Measurements from ENCODE around the gene DNAJC4.

DNAJC4 gene

GRCh38 chr11:64208796-64209562 is 21.4 kb upstream of the DNAJC4 start:
- DNase-seq (ENCODE audit: low spot score) = no peak

GRCh38 chr11:64209563-64209843 is 20.8 kb upstream of the DNAJC4 start:
- no peak for DNase-seq (ENCODE audit: low spot score)

- DNase-seq (ENCODE audit: low spot score) = no peak
Observed at GRCh38 chr11:64210301-64211020, 19.9 kb upstream of the DNAJC4 start.

GRCh38 chr11:64211181-64211872 is 19.0 kb upstream of the DNAJC4 start:
- DNase-seq (ENCODE audit: low spot score) = no peak

- no peak for DNase-seq (ENCODE audit: low spot score)
Observed at GRCh38 chr11:64216879-64217278, 13.5 kb upstream of the DNAJC4 start.

GRCh38 chr11:64218628-64219353 is 11.6 kb upstream of the DNAJC4 start:
- DNase-seq (ENCODE audit: low spot score) = no peak

- DNase-seq (ENCODE audit: low spot score) = no peak
Observed at GRCh38 chr11:64219354-64219684, 11.0 kb upstream of the DNAJC4 start.

- DNase-seq (ENCODE audit: low spot score) = no peak
Observed at GRCh38 chr11:64219755-64220154, 10.6 kb upstream of the DNAJC4 start.

- no peak for DNase-seq (ENCODE audit: low spot score)
Observed at GRCh38 chr11:64220271-64220670, 10.1 kb upstream of the DNAJC4 start.

GRCh38 chr11:64220798-64221197 is 9.6 kb upstream of the DNAJC4 start:
- DNase-seq (ENCODE audit: low spot score) = no peak

- no peak for DNase-seq (ENCODE audit: low spot score)
Observed at GRCh38 chr11:64222651-64223000, 7.7 kb upstream of the DNAJC4 start.

GRCh38 chr11:64223001-64223651 is 7.2 kb upstream of the DNAJC4 start:
- no peak for DNase-seq (ENCODE audit: low spot score)

- no peak for DNase-seq (ENCODE audit: low spot score)
Observed at GRCh38 chr11:64224151-64224890, 6.0 kb upstream of the DNAJC4 start.

GRCh38 chr11:64224891-64225607 is 5.3 kb upstream of the DNAJC4 start:
- DNase-seq (ENCODE audit: low spot score) = no peak

GRCh38 chr11:64225608-64226506 is 4.5 kb upstream of the DNAJC4 start, which contains the start of the genes NUDT22 and TRPT1:
Gene NUDT22 (plus strand): TSS chr11:64226274. CDS start chr11:64226653, 379 bp downstream.
Gene TRPT1 (minus strand): TSS chr11:64226186. CDS start chr11:64225860, 326 bp downstream.
- peak; percentile 93 for DNase-seq (ENCODE audit: low spot score)

GRCh38 chr11:64226507-64227051 is 3.8 kb upstream of the DNAJC4 start:
- DNase-seq (ENCODE audit: low spot score) = peak; percentile 67

GRCh38 chr11:64227405-64227956 is 2.9 kb upstream of the DNAJC4 start:
- no peak for DNase-seq (ENCODE audit: low spot score)

- DNase-seq (ENCODE audit: low spot score) = no peak
Observed at GRCh38 chr11:64229090-64229743, 1.1 kb upstream of the DNAJC4 start.
